UCSD-AML1 (cell line): ENCODE data around the gene ECE2.

Experiments used
- DNase-seq: peaks from one replicate; lab custom pipeline; 2025; ENCODE audit not compliant: unreplicated experiment; lab: John Stamatoyannopoulos, UW

Gene ECE2

GRCh38 chr3:184275961-184276910, at the start of gene ECE2:
Gene ECE2, plus strand, starts transcription at chr3:184276022. Its CDS starts 132 bp downstream, at chr3:184276154.
- no peak for DNase-seq

DNA sequence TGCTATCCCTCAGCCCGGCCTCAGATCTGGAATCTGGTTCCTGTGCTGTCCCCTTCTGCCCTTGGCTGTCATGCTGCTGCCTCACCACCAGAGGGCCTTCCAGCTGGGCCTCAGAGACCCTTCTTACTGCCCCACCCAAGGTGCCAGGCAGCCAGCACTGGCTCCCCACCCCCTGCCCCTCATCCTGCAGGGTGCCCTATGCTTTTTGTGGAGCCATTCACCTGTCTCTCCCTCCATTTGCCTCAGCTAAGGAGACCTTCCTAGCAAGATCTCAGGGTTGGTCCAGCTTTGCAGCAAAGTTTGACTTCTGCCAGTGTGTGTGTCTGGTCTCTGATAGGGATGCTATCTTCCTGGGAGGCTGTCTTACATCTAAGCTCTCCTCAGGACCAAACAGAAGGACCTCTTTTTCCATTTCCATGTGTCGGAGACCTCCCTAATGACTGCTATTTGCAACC, 48.3 kb upstream of the ECE2 start:
- DNase-seq = peak; percentile 38

DNA sequence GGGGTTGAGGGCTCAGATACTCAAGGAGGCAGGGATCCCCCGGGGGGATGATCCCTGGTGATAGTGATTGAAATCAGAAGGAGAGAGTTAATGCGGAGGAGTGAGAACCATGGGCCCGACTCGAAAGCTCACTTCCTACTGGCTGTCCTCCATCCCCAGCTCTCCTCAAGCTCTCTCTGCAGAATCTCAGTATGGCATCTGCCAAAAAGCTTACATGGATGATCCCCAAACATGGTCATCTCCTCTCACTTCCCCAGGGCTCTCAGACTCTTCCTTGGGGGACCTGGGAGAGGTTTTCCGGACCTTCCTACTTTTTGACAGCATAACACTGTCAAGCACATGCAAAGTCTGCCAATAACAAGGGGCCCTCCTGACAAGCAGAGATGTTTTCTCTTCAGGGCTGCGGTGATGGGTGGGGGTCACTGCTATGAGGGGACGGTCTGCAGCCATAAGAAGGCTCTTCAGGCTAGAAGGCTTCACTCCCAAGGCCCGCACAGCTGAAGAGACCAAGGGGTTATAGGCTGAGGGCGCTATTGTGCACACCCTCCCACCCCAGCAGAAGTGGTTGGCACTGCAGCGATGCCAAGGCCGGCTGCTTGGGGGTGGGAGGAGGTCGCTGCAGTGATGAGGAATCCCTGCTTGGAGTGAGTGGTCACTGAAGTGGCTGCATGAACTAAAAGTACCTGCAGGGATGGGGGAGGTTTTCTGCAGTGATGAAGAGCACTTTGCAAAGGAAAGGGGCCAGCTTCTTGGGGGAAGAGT, 47.3 kb upstream of the ECE2 start:
- DNase-seq = no peak

- DNase-seq = peak; percentile 34
These were observed 46.3 kb upstream of the ECE2 start, which contains the start of gene VWA5B2 for GRCh38 chr3:184229394-184230080. Gene VWA5B2, plus strand, starts transcription at chr3:184229585. Its CDS starts 944 bp downstream, at chr3:184230529.

DNA sequence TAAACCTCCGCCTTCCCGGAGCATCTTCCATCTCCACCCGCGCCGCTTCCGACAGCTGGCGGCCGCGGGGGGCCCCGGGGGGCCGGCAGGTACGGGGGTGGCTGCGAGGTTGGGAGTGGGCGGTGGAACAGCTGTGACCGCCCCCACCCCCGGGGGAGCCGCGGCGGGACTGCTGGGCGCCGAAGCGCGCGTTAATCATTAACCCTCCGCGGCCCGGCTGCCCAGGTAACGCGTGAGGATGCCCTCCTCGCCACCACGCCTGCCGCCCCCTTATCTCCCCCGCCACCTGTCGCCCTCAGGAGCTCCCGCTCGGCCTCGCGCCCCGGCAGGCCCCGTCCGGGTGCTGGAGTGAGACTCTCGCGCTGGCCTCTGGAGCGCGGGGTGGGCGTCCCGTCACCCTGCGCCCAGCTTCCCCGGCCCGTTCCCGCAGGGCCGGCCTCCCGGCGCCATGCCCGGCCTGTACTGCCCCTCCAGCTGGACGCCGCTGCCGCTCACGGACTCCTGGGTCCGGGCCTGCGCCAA, 45.7 kb upstream of the ECE2 start:
- DNase-seq = no peak

GRCh38 chr3:184230603-184231528, 45.0 kb upstream of the ECE2 start:
- DNase-seq = no peak

- DNase-seq = no peak
These were observed 44.2 kb upstream of the ECE2 start for GRCh38 chr3:184231671-184232070.

DNA sequence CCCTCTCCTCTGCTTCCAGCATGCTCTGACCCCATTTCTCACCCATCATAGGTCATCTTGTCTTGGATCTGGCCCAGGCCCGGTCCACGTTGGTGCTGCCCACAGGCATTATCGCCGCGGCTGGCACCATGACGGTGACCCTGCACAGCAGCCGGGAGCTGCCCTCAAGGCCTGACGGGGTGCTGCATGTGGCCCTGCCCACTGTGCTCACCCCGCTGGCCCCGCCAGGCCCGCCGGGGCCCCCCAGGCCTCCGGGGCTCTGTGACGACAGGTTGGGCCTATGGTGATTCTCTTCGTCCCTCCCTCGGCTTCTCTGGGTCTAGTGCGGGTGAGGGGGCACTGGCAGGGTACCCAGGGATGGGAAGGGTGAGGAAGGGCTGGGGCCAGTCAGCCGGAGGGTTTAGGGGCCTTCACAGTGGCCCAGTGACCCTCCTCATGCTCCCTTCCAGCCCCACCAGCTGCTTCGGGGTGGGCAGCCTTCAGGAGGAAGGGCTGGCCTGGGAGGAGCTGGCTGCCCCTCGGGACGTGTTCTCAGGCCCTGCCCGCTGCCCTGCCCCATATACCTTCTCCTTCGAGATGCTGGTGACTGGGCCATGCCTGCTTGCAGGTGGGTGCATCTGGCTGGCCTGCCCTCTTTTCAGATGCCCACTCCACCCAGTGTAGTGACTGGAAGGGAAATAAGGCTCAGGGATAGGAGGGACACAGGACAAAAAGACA, 42.5 kb upstream of the ECE2 start:
- no peak for DNase-seq

DNA sequence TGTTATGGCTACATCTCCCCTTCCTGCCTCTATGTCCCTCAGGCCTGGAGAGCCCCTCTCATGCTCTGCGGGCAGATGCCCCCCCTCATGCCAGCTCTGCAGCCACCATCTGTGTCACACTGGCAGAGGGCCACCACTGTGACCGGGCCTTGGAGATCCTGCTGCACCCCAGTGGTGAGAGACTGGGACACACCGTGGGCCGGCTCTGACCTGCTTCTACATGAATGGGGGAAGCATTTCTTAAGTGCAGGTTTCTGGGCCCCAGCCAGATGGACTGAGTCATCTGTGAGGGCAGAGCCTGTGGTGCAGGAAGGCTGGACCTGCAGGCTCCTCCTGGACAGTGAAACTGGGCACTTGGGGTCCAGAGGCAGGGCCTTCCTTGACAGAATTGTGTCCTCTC, 41.6 kb upstream of the ECE2 start:
- DNase-seq = no peak

DNA sequence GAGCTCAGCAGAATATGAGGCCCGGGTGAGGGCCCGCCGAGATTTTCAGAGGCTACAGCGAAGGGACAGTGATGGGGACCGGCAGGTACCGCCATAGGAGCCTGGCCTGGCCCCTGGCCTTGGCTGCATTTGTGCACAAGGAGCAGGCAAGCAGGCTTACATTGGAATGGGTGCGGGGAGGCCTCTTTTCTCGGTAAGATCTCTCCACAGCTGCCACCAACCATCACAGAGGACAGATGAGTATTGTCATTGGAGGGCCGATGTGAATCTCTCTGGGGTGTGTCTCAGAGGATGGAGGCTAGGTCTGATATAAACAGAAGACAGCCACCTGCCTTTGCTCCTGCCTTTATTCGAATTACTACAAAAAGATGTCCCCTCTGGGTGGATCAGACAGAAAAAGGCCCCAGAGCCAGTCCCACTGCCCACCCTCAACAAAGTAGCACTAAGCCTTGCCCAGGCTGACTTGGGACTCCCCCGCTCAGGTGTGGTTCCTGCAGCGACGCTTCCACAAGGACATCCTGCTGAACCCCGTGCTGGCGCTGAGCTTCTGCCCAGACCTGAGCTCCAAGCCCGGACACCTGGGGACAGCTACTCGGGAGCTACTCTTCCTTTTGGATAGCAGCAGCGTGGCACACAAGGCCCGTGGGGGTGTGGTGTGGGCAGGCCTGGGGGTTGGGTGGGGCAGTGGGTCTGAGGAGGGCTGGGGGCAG, 41.0 kb upstream of the ECE2 start:
- DNase-seq = no peak

DNA sequence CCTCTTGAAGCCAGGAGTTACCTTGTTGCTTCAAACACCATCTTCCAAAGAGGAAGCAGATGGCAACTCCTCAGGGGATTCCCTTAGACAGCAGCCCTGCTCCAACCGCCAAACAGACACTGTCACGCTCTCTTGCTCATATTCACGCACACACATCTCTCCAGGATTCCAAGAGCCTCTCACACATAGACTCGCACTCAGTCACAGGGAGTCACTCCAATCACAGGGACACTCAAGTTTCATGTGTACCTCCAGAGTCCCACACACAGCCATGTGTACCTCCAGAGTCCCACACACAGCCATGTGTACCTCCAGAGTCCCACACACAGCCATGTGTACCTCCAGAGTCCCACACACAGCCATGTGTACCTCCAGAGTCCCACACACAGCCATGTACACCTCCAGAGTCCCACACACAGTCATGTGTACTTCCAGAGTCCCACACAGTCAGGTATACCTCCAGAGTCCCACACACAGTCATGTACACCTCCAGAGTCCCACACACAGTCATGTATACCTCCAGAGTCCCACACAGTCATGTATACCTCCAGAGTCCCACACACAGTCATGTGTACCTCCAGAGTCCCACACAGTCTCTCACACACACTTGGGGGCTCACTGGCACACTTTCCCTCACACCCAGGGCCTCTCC, 40.3 kb upstream of the ECE2 start:
- DNase-seq = no peak

- DNase-seq = no peak
These were observed 39.8 kb upstream of the ECE2 start for GRCh38 chr3:184236033-184236410.

DNA sequence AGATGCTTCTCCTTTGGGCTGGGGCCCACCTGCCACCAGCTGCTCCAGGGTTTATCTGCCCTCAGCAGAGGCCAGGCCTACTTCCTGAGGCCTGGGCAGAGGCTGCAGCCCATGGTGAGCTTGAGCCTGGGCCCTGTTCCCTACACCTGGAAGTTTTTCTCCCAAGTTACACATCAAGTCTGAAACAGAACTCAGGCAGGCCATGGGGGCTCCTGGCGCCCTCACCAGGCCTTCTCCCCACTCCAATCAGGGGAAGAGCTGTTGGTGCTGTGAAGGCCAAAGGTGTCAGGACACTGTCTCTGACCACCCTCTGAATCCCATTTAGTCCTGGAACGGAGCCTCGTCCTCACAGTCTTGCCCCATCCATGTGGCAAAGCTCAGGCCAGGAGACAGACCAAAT, 39.2 kb upstream of the ECE2 start:
- DNase-seq = no peak

DNA sequence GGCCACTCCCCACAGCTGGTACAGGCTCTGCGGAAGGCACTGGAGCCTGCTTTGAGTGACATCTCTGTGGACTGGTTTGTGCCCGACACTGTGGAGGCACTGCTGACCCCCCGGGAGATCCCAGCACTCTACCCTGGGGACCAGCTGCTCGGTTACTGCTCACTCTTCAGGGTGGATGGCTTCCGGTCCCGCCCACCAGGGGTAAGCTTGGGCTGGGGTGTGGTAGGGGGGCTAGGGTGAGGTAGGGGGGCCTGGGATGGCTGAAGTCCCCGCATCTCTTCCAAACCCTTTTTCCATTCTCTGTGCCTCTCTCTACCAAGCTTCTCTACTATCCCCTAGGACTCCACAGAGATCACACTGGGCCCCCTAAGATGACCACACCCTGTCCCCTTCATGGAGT, 38.6 kb upstream of the ECE2 start:
- DNase-seq = no peak

DNA sequence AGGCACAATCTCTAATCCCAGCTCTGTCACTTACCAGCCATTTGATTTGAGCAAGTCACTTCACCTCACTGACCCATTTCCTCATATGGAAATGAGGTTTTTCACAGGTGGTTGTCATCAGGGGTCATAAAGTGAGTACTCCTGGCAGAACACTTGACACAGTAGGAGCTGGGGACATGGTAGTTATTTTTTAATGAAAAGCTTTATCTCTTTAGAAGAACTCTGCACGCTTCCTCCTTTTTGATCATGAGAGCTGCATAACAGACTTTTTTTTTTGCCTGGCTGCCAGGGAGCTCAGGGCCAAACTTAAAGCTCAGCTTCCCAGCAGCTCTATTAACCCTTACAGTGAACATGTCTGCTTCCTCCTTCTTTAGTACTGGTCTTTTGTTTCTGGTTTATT, 38.0 kb upstream of the ECE2 start:
- DNase-seq = no peak

DNA sequence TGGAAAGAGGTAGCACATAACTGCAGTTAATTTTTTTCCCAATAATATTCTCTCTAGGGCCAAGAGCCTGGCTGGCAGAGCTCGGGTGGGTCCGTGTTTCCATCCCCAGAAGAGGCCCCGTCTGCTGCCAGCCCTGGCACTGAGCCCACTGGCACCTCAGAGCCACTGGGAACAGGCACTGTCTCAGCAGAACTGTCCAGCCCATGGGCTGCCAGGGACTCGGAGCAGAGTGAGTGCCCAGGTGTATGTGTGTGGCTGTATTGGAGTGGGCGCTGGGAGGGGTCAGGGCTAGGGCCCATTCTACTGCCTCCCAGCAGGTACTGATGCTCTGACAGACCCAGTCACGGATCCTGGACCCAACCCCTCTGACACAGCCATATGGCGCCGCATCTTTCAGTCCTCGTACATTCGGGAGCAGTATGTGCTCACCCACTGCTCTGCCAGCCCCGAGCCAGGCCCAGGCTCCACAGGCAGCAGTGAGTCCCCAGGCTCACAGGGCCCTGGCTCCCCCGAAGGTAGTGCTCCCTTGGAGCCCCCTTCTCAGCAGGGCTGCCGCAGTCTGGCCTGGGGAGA, 37.5 kb upstream of the ECE2 start:
- DNase-seq = no peak

GRCh38 chr3:184239221-184239620, 36.6 kb upstream of the ECE2 start:
- no peak for DNase-seq

GRCh38 chr3:184239708-184240107, 36.1 kb upstream of the ECE2 start:
- no peak for DNase-seq
